Hepatocyte (in vitro differentiated cells): ENCODE measurements around the gene ANO2.

Experiments
- EZH2phosphoT487 ChIP-seq: fragments of 200-600 bp; sonication (generic); IDR thresholded peaks from one replicate; pipeline ENCODE4 v1.6.1; 2018; ENCODE audit warnings: antibody characterized with exemption, mild to moderate bottlenecking, low read depth, moderate library complexity; ENCODE audit not compliant: unreplicated experiment, severe bottlenecking
- TF ChIP-seq, protein P1 (sequence below): fragments of 200-600 bp; sonication (generic); IDR thresholded peaks from 2 replicates; pipeline ENCODE4 v1.5.1; 2016; ENCODE audit warnings: antibody characterized with exemption, mild to moderate bottlenecking; ENCODE audit not compliant: poor library complexity

DNA sequence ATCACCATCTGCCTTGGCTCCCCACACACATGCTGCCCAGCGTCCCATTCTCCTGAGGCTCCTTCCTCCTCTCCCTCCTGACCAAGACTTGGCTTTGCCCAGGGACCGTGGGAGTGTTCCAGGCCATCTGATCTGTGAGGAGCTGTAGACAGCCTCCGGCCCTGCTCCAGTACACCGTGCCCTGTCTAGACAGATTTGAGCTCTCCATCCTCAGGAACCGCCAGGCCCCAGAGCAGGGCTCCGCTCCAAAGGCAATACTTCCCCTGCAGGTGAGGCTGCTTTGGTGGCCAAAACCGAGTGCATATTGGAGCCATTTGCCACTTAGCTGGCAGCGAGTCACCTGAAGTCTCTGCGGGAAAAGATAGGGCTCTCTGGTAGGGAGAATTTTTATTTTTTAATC lies 147.4 kb downstream of the ANO2 start:
- TF ChIP-seq, protein P1, sequence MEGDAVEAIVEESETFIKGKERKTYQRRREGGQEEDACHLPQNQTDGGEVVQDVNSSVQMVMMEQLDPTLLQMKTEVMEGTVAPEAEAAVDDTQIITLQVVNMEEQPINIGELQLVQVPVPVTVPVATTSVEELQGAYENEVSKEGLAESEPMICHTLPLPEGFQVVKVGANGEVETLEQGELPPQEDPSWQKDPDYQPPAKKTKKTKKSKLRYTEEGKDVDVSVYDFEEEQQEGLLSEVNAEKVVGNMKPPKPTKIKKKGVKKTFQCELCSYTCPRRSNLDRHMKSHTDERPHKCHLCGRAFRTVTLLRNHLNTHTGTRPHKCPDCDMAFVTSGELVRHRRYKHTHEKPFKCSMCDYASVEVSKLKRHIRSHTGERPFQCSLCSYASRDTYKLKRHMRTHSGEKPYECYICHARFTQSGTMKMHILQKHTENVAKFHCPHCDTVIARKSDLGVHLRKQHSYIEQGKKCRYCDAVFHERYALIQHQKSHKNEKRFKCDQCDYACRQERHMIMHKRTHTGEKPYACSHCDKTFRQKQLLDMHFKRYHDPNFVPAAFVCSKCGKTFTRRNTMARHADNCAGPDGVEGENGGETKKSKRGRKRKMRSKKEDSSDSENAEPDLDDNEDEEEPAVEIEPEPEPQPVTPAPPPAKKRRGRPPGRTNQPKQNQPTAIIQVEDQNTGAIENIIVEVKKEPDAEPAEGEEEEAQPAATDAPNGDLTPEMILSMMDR, result no peak
- no peak for TF ChIP-seq EZH2phosphoT487
